Anterior cingulate cortex (tissue), 58 donors: Measurements from ENCODE around the gene JADE2.

Experiments used
- DNase-seq, 58 donors: peaks; one replicate each; lab custom pipeline; 2025; lab: John Stamatoyannopoulos, UW

JADE2 gene

DNA sequence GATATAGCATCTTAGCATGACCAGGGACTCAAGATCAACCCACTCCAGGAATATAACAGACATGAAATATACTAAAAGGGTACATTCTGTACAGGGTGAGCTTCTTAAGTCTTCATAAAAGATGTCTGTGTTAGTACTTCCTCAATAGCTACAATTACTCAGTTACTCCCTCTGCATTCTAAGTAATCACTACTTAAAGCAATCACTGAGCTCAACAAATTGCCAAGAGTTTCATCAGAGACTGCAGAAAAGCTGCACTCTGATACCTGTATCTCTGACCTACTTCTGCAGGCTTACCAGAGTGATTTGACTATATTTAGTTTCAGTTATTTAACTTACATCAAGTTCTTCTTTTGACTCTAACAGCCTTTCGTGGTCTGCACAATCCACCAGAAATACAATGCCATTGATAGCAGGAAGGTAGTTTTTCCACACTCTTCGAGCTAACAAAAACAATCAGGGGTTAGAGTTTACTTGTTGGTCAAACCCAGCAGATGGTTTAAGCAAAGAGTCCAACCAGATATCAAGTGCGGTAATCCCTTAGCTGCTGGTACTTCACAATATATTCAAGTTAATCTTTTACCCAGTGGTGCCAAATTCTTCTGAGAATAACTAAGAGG is 83.9 kb downstream of the JADE2 start:
- DNase-seq = no peak

DNA sequence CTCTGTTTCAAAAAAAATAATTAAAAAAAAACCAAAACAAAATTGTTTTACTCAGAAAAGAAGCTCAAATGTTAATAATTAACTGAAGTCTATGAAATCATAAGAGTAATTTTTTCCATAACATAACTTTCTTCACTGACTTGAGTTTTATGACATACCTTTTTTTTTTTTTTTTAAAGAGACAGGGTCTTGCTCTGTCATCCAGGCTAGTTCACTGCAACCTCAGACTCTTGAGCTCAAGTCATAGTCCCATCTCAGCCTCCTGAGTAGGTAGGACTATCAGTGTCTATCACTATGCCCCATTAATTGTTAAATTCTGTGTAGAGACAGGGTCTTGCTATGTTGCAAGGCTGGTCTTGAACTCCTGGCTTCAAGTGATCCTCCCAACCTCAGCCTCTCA is 85.3 kb downstream of the JADE2 start:
- DNase-seq = no peak

DNA sequence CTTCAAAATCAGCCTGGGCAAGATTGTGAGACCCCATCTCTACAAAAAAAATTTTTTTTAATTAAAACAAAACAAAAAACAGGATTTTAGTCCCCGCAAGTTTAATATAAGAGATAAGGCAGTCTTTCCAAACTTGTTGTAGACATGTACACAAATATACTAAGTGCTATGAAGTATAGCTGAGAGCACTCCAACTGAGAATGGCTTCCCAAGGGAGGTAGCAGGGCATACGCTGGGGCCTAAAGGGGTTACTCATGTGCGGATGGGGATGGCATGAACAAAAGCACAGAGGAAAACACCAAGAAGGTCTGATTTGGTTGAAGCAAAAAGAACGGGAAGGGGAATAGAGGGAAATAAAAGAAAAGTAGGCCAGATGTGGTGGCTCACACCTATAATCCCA is 86.0 kb downstream of the JADE2 start:
- DNase-seq = no peak

DNA sequence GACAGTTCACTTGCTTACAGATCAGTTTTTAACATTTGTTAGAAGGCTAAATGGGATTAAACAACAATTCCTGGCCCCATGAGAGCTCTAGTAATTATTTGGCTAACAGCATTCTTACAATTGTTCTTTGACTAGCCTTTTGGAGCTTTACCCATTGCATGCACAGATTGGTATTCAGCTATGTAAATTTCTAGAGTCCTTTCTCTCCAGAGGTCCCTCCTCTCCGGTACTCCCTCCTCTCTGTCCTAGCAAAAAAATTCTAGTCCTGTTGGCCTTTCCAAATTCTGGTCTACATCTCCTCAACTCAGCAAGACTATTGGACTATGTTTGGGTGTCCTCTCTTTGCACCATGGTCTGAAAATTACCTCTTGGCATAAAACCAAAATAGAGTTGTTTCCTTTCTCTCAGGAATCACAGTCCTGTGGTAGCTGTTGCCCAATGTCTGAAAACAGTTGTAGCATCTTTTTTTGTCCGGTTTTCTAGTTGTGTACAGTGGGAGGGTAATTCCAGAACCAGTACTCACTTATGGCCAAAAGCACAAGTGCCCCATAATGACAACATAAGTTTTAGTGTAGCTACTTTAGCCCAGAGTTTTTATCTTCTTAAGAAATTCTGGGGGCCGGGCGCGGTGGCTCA is 89.1 kb downstream of the JADE2 start:
- DNase-seq = no peak

DNA sequence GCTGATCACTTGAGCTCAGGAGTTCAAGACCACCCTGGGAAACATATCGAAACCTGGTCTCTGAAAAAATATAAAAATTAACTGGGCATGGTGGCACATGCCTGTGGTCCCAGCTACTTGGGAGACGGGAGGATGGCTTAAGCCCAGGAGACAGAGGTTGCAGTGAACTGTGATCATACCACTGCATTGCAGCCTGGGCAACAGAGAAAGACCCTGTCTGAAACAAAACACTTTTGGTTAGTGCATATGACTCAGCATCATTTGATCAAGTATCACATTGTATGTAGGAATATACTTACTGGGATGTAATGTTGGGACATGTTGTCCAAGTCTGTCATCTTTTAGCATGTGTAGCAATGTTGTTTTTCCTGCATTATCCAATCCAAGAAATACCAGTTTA is 95.2 kb downstream of the JADE2 start:
- DNase-seq = no peak

DNA sequence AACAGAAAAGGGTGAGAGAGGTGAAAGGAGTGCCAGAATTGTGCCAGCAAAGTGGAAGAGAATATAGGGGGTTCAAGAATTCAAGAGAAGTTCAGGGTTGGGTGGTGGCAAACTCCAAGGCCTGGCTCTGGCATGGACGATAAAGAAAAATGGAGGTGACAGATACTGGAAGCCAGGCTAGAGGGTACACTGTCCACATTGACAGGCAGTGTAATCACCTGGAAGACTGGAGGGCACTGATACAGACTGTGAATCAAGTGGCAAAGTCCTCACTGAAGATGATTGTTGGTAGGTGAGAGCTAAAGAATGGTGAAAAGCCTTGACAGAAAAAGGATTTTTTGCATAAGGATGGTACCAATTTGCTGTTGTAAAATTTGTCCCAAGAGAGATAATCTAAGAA is 100.1 kb downstream of the JADE2 start:
- no peak for DNase-seq

DNA sequence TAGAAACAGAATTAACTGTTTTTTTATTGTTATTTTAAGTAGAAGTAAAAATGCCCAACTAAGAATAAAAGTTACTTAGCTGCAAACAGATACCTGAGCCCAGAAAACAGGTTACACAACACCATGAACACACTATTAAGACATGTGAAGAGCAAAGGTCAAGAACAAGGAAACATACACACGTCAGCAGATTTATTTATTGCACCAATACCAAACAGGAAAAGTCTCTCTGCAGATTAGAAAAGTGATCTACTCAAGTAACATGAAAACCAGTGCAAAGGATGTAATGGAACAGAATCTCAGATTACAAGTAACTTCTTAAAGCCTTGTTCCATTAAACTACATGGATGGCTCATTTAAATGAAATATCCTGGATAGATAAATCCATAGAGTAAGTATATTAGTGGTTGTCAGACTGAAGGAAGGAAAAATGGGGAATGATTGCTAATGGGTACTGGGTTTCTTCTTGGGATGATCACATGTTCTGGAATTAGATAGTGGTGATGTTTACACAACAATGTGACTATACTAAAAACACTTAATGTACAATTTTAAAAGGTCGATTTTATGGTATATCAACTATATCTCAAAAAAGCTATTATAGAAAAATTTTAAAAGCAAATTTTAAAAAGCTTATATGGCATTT is 101.0 kb downstream of the JADE2 start:
- no peak for DNase-seq
